SKM-1 treated with dmso at 0.1 percent for 144 hours (cell line): ENCODE measurements around the gene SLC35G3.
"Not testable (repeated sequence)": the region's sequence is repeated elsewhere in the genome, so short reads cannot be mapped to it uniquely, and the experiment has no call there.

Experiments
- DNase-seq: peaks from one replicate; lab custom pipeline; 2025; ENCODE audit not compliant: unreplicated experiment; lab: John Stamatoyannopoulos, UW

The SLC35G3 gene

GRCh38 chr17:35167046-35167445 is 27.1 kb downstream of the SLC35G3 start:
- DNase-seq, result no peak

GRCh38 chr17:35166526-35166925 is 27.7 kb downstream of the SLC35G3 start:
- no peak for DNase-seq

GRCh38 chr17:35164716-35165115 is 29.5 kb downstream of the SLC35G3 start:
- no peak for DNase-seq

- no peak for DNase-seq
These were observed 30.3 kb downstream of the SLC35G3 start for GRCh38 chr17:35163886-35164285.

- DNase-seq, result no peak
These were observed 31.4 kb downstream of the SLC35G3 start for GRCh38 chr17:35162755-35163154.

GRCh38 chr17:35161281-35161761 is 32.9 kb downstream of the SLC35G3 start:
- peak; percentile 65 for DNase-seq

- DNase-seq, result no peak
These were observed 33.6 kb downstream of the SLC35G3 start for GRCh38 chr17:35160354-35161201.

- DNase-seq, result no peak
These were observed 34.3 kb downstream of the SLC35G3 start for GRCh38 chr17:35159940-35160339.

GRCh38 chr17:35155246-35155645 is 38.9 kb downstream of the SLC35G3 start:
- DNase-seq, result no peak

GRCh38 chr17:35154196-35155165 is 39.7 kb downstream of the SLC35G3 start:
- DNase-seq, result no peak

- no peak for DNase-seq
These were observed 41.6 kb downstream of the SLC35G3 start for GRCh38 chr17:35152421-35153140.

- DNase-seq, result not testable (repeated sequence)
These were observed 43.1 kb downstream of the SLC35G3 start for GRCh38 chr17:35151080-35151479.

GRCh38 chr17:35149941-35150340 is 44.3 kb downstream of the SLC35G3 start:
- DNase-seq, result no peak

- DNase-seq, result no peak
These were observed 46.0 kb downstream of the SLC35G3 start for GRCh38 chr17:35148144-35148543.

GRCh38 chr17:35147375-35147905 is 46.8 kb downstream of the SLC35G3 start, which contains the start of gene UNC45B:
Gene UNC45B (plus strand): TSS chr17:35147817. CDS start chr17:35148264, 447 bp downstream.
- no peak for DNase-seq

GRCh38 chr17:35146214-35146833 is 47.9 kb downstream of the SLC35G3 start:
- DNase-seq, result no peak

- DNase-seq, result no peak
These were observed 49.4 kb downstream of the SLC35G3 start for GRCh38 chr17:35144840-35145239.
